Left ventricle myocardium inferior (tissue), 1 donor: ENCODE measurements around the gene CAMK1D. TPM values are rescaled to one million over a fixed set of nuclear protein-coding genes. Genes with fewer than 3 reads are reported as not detected.

Experiments used
- DNase-seq: peaks from one replicate; pipeline ENCODE4 v3.0.0-alpha.2; 2020
- H3K27ac ChIP-seq: fragments of 200-600 bp; replicated peaks from 2 replicates; pipeline ENCODE4 v1.8.0; 2021
- H3K27me3 ChIP-seq: fragments of 200-600 bp; 2 replicates; pipeline ENCODE4 v1.8.0; 2021; ENCODE audit warnings: low read depth
- H3K36me3 ChIP-seq: fragments of 200-600 bp; 2 replicates; pipeline ENCODE4 v1.8.0; 2021
- H3K4me1 ChIP-seq: fragments of 200-600 bp; 2 replicates; pipeline ENCODE4 v1.8.0; 2021
- H3K4me3 ChIP-seq: fragments of 200-600 bp; 2 replicates; pipeline ENCODE4 v1.8.0; 2021; ENCODE audit warnings: mild to moderate bottlenecking, moderate library complexity
- H3K9me3 ChIP-seq: fragments of 200-600 bp; replicated peaks from 2 replicates; pipeline ENCODE4 v1.8.0; 2021
- CTCF ChIP-seq: fragments of 200-600 bp; IDR thresholded peaks from 2 replicates; pipeline ENCODE4 v1.8.0; 2021; ENCODE audit warnings: antibody characterized with exemption, mild to moderate bottlenecking, borderline replicate concordance
- intact Hi-C: fragments of 100-400 bp; cut with micrococcal nuclease; formaldehyde crosslinking; loops from one replicate; pipeline ENCODE4 v1.11.0; 2022
- total RNA-seq: library from RNA; stranded (reverse); fragmentation: NEBNext Ultra II Directional; extraction: Animal tissue kit (Norgen Biotek cat#: 25700); gene quantifications from one replicate; pipeline ENCODE4 v1.2.1, GENCODE V29; 2021
- donor health status: DM: no; HTN: yes; CAD: no; lungs with severe emphysema.

Gene CAMK1D
- total RNA-seq, 1 donor from 2014 or later, result 2.5 TPM

GRCh38 chr10:12606461-12606860 lies 257.1 kb downstream of the CAMK1D start:
- Histone ChIP-seq H3K4me3 (no peak overlapping the region), H3K27me3 (no peaks in the 10 kb centered on the region), H3K9me3 (no peaks in the 10 kb centered on the region), H3K36me3 (no peaks in the 10 kb centered on the region), H3K4me1 (peaks cover 16% of the 10 kb centered on the region), H3K27ac (peak overlapping the region; percentile 69)
- no peak for TF ChIP-seq CTCF
- intact Hi-C loops, result no loop called here
- no peak for DNase-seq

GRCh38 chr10:12608761-12609160 lies 259.4 kb downstream of the CAMK1D start:
- DNase-seq, result no peak
- Histone ChIP-seq H3K9me3 (no peaks in the 10 kb centered on the region), H3K27me3 (no peaks in the 10 kb centered on the region), H3K4me3 (no peak overlapping the region), H3K27ac (no peak overlapping the region), H3K4me1 (peaks cover 9% of the 10 kb centered on the region), H3K36me3 (no peaks in the 10 kb centered on the region)
- TF ChIP-seq CTCF, result no peak
- intact Hi-C loops, result no loop called here

GRCh38 chr10:12609435-12609834 lies 260.1 kb downstream of the CAMK1D start:
- Histone ChIP-seq H3K4me3 (no peak overlapping the region), H3K4me1 (peaks cover 9% of the 10 kb centered on the region), H3K36me3 (no peaks in the 10 kb centered on the region), H3K27ac (no peak overlapping the region), H3K9me3 (no peaks in the 10 kb centered on the region), H3K27me3 (no peaks in the 10 kb centered on the region)
- intact Hi-C loops, result no loop called here
- TF ChIP-seq CTCF, result no peak
- no peak for DNase-seq

- Histone ChIP-seq H3K4me3 (no peak overlapping the region), H3K27me3 (no peaks in the 10 kb centered on the region), H3K9me3 (no peaks in the 10 kb centered on the region), H3K4me1 (no peaks in the 10 kb centered on the region), H3K27ac (no peak overlapping the region), H3K36me3 (no peaks in the 10 kb centered on the region)
- TF ChIP-seq CTCF, result no peak
- DNase-seq, result no peak
- intact Hi-C loops, result no loop called here
These were observed 263.8 kb downstream of the CAMK1D start for GRCh38 chr10:12613136-12613535.

GRCh38 chr10:12614177-12614995 lies 265.0 kb downstream of the CAMK1D start:
- Histone ChIP-seq H3K4me1 (no peaks in the 10 kb centered on the region), H3K36me3 (no peaks in the 10 kb centered on the region), H3K27ac (no peak overlapping the region), H3K27me3 (no peaks in the 10 kb centered on the region), H3K4me3 (no peak overlapping the region), H3K9me3 (no peaks in the 10 kb centered on the region)
- DNase-seq, result no peak
- intact Hi-C loops, result no loop called here
- TF ChIP-seq CTCF, result no peak
